GM18505 (cell line): ENCODE data around the gene BNIP3.

Experiments
- ATAC-seq: cut with Tn5 transposase; IDR thresholded peaks from one replicate; pipeline ENCODE4 v1.9.1; 2021; ENCODE audit not compliant: unreplicated experiment
- POLR2A ChIP-seq: IDR thresholded peaks from 4 replicates; pipeline ENCODE4 v1.6.1; 2011; ENCODE audit warnings: borderline replicate concordance; ENCODE audit not compliant: insufficient read depth, insufficient read length; ENCODE audit errors: extremely low read depth

BNIP3 gene

DNA sequence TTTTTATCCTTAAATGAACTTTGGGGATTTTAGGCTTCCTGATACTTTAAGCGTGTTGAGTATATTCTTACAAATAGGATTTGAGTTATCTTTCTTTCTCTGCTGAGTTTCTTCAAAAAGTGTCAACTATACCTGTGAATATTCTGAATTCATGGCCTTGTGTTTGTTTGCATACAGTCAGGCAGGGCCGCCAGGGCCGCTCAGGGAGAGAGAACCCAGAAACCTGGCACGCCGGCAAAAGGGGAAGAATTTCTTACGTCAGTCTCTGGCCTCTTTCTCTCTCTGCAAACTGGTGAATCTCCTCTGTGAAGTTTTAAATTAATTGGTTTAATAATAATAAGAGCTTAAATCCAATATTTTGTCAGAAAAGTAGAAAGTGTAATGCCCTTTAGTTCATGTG lies 29.3 kb upstream of the BNIP3 start:
- no peak for ATAC-seq

DNA sequence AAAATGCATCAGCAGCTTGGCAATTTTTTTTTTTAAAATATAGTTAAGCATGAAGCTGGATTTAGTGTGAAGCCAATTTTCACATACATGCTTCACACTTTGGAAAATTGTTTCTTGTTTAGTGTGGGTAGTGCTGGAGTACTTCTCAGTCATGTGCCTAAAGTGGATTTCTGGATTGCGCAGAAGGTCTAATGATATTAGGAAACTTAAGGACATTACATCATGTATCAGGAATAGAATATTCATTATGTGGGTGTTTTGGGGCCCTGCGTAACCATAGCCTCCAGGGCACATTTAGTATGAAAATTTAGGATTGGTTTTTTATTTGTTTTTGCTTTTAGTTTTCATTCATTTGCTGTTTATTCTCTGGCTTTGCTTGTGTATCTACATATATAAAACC lies 28.8 kb upstream of the BNIP3 start:
- ATAC-seq: no peak
- TF ChIP-seq POLR2A: no peak

More for the DNA sequence above, 29.3 kb upstream of the BNIP3 start:
- TF ChIP-seq POLR2A: no peak

DNA sequence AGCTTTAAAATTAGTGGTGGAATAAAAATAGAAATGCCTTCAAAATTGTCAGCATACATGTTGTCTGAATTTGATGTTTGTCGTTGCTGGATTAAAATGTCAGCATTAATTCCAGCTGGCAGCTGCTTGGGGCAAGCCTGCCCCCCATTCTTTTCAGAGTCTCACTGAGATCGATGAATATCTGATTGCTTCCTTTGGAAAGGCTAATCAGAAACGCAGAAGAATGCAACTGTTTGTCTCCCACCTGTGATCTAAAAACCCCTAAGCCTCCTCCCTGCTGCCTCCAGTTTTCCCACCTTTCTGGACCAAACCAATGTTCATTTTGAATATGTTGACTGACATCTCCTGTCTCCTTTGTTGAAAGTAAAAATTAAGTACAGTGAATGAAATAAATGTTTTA lies 27.9 kb upstream of the BNIP3 start:
- no peak for ATAC-seq
- no peak for TF ChIP-seq POLR2A

DNA sequence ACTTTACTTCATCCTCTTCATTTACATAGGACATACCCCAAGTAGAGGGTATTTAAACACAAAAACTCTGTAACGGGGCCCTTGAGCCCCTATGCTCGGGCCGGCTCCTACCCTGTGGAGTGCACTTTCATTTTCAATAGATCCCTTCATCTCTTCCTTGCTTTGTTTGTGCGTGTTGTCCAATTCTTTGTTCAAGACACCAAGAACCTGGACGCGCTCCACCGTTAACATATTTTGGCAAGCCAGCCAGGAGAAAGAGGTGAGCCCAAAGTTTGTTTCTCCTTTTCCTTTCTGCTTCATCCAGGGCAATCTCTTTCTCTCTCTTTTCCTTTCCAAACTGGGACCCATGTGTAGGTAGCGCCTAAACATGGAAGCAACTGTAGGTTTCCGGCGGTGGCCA lies 26.0 kb upstream of the BNIP3 start:
- TF ChIP-seq POLR2A: no peak
- no peak for ATAC-seq

DNA sequence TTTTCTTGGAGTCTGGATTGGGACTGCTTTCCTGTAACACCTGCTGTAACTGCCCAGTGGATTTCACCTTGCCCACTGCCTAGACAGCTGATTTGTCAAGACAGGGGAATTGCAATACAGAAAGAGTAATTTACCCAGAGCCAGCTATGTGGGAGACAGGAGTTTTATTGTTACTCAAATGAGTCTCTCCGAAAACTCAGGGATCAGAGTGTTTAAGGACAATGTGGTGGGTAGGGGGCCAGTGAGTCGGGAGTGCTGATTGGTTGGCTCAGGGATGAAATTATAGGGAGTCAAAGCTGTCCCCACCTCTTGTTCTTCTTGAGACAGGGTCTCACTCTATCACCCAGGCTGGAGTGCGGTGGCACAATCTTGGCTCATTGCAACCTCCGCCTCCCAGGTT lies 25.2 kb upstream of the BNIP3 start:
- TF ChIP-seq POLR2A: no peak
- no peak for ATAC-seq

DNA sequence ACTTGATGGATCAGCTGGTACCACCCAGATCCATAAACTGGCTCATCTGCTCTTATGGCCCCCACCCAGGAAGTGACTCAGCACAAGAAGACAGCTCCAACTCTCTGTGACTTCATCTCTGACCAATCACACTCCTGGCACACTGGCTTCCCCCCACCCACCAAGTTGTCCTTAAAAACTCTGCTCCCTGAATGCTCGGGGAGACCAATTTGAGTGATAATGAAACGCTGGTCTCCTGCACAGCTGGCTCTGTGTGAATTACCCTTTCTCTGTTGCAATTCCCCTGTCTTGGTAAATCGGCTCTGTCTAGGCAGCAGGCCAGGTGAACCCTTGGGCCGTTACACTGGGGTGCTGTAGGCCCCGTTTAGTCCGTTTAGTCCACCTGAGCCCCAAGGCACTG lies 23.4 kb upstream of the BNIP3 start:
- ATAC-seq: no peak
- no peak for TF ChIP-seq POLR2A

DNA sequence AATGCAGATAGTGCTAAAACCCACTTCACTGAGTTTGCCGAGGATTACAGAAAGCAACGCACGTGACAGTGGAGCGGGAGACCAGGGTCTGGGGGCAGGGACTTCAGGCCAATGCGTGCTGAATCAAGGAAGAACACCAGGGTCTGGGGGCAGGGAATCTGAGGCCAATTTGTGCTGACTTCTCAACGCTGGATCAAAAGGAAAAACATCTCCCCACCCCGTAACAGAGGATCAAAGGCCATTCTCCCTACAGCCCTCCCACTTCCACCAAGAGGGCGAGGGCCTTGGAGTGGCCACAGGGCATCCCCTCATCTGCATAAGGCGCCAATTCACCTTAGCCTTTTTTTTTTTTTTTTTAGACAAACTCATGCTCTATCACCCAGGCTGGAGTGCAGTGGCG lies 22.3 kb upstream of the BNIP3 start:
- TF ChIP-seq POLR2A: no peak
- ATAC-seq: no peak

DNA sequence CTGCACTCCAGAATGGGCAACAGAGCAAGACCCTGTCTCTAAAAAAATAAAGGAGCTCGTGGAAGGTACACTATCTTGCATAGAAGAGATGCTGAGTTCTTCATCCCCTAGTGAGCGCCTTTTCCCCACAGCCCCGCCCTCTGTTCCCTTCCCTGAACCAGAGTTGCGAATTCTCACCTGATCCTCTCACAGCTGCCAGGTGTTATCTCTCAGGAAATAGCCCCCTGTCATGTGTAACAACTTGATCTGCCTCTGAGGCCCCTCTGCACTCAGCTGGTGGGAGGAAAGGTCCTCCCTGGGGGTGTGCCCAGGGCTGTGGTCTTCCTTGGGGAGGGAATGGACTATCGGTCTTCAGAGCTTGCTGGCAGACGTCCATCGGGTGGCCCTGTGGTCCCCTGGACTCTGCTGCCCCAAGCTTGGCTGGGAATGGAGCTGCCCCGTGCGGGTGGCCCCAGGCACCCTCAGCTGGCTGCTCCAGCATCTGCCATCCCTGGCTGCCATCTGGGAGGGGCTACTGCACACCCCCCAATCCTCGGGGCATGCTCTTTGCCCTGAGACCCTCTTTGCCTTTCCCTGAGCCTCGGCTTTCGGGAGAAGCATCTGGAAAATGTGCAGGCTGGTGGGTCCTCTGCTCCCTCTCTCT lies 21.7 kb upstream of the BNIP3 start:
- TF ChIP-seq POLR2A: no peak
- ATAC-seq: no peak

DNA sequence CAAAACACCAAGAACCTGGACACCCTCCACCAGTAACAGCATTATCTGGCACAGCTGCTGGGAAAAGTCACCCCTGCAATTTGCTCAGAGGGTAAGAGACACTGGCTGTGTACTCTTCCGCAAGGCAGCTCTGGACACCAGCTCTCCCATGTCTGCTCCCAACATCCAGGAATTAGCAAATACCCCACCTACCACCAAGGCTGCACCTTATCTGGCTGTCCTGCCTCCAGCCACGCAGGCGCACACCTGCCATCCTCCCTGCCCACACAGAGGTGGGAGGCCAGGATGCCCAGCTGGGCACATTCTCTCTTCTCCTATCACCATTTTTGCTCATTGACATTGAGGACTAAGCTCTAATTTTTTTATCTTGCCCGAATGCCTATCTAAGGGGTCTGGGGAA lies 20.3 kb upstream of the BNIP3 start:
- no peak for ATAC-seq
- no peak for TF ChIP-seq POLR2A

DNA sequence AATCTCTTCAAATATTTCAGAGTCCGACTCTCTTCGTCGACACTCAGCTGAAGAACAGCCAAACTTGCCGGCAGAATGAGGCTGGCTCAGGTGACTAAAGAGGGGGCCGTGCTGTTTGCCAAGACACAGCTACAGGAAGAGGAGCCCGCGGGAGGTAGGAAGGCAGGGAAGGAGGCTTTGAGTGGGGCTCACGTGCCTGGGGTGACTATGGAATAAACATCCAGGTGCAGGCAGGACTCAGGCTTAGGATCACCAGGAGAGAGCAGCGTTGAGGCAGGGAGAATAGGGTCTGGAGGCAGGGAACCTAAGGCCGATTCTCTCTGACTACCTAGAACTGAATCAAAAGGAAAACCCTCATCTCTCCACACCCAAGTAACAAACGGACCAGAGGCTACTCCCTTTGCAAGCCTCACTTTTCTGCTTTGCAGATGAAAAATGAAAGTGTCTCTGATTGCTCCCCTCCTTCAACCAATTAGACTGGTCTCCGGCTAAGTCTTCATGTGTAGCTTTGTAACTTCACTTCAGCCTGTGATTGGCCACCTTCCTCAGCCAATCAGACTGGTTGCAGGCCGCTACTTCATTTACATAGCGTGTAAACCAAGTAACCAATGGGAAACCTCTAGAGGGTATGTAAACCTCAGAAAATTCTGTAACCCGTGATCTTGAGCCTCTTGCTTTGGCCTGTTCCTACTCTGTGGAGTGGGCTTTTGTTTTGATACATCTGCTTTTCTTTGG lies 19.7 kb upstream of the BNIP3 start:
- no peak for TF ChIP-seq POLR2A
- no peak for ATAC-seq

DNA sequence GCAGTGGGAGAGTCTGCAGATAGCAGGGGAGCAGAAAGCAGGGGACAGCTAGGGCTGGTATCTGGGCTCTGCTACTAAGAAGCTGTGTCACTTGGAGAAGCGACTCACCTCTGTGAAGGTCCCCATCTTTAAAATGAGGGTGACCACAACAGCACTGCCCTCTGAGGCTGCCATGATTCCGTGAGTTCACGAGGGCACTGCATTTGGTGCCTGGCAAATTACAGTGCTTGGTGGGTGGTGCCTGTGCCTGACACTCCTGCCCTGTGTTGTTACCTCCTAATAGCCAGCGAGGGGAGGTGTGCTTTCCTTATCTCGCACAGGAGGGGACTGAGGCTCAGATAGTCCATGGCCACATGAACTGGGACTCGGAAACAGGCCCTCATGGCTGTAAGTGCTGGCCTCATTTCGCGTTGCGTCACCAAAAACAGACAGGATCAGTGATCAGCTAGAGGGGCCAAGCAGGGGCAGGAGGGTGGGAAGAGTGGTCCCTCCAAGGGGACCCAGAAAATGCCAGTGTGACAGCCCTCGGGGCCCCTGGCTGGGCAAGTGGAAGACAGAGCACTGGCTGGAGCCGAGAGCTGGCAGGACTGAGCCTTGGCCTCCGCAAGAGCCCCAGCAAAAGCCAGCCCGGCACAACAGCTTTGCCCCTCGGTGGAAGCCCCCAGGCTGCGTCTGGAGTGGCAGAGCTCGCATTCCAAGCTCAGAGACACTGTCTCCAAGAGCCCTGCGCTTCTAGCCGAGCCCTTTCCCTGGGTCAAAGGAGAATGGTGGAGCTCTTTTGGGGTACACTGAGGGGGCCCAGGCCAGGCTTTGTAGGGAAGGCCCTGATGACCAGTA lies 17.3 kb upstream of the BNIP3 start:
- no peak for TF ChIP-seq POLR2A
- no peak for ATAC-seq

DNA sequence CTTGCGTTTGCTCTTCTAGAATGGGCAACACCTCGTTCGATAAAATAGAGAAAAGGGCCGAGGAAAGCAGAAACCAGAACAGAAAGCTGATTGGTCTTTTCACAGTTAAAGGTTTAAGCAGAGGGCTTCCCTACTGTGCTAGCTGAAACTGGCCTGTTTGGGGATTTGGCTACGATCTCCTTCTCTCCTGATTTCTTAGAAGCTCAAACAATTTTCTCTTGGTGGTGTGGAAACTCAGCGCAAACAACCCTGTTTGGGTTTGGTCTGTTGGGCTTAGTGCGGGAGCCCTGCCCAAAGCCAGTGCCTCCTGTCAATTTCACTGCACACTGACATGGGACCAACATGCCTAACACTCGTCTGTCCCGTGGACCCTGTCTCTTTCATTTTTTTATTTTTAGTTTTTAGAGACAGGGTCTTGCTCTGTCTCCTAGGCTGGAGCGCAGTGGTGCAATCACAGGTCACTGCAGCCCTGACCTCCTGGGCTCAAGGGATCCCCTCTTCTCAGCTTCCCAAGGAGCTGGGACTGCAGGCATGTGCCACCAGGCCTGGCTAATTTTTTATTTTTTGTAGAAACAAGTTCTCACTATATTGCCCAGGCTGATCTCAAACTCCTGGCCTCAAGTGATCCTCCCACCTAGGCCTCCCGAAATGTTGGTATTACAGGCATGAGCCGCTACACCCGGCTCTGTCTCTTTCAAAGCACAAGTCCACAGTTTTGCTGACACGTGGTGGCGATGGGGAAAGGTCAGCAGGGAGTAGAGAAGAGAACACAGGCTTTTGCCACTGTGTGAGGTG lies 16.5 kb upstream of the BNIP3 start:
- no peak for TF ChIP-seq POLR2A

More for the DNA sequence above, 16.5 kb upstream of the BNIP3 start:
- ATAC-seq: no peak
